GM18505 (cell line): ENCODE data around the gene OSCP1.

Experiments
- ATAC-seq: cut with Tn5 transposase; IDR thresholded peaks from one replicate; pipeline ENCODE4 v1.9.1; 2021; ENCODE audit not compliant: unreplicated experiment
- POLR2A ChIP-seq: IDR thresholded peaks from 4 replicates; pipeline ENCODE4 v1.6.1; 2011; ENCODE audit warnings: borderline replicate concordance; ENCODE audit not compliant: insufficient read depth, insufficient read length; ENCODE audit errors: extremely low read depth

The OSCP1 gene

GRCh38 chr1:36446746-36447145 is 3.5 kb downstream of the OSCP1 start:
- no peak for TF ChIP-seq POLR2A
- no peak for ATAC-seq

GRCh38 chr1:36446271-36446670 is 4.0 kb downstream of the OSCP1 start:
- ATAC-seq = no peak
- no peak for TF ChIP-seq POLR2A

GRCh38 chr1:36443297-36443696 is 7.0 kb downstream of the OSCP1 start:
- TF ChIP-seq POLR2A = no peak
- ATAC-seq = no peak

GRCh38 chr1:36442337-36442736 is 7.9 kb downstream of the OSCP1 start:
- no peak for TF ChIP-seq POLR2A
- no peak for ATAC-seq

GRCh38 chr1:36440646-36441045 is 9.6 kb downstream of the OSCP1 start:
- no peak for TF ChIP-seq POLR2A
- no peak for ATAC-seq

GRCh38 chr1:36440044-36440443 is 10.2 kb downstream of the OSCP1 start:
- TF ChIP-seq POLR2A = no peak
- no peak for ATAC-seq

- TF ChIP-seq POLR2A = no peak
- ATAC-seq = no peak
These were observed 11.5 kb downstream of the OSCP1 start for GRCh38 chr1:36438715-36439114.

GRCh38 chr1:36436821-36437220 is 13.4 kb downstream of the OSCP1 start:
- no peak for ATAC-seq
- no peak for TF ChIP-seq POLR2A

- no peak for TF ChIP-seq POLR2A
- ATAC-seq = no peak
These were observed 17.1 kb downstream of the OSCP1 start for GRCh38 chr1:36433102-36433501.

- TF ChIP-seq POLR2A = no peak
- no peak for ATAC-seq
These were observed 17.6 kb downstream of the OSCP1 start for GRCh38 chr1:36432616-36433015.

- TF ChIP-seq POLR2A = no peak
- no peak for ATAC-seq
These were observed 24.5 kb downstream of the OSCP1 start for GRCh38 chr1:36425791-36426190.

GRCh38 chr1:36421649-36422048 is 28.6 kb downstream of the OSCP1 start:
- no peak for ATAC-seq
- TF ChIP-seq POLR2A = no peak

- peak; percentile 64 for ATAC-seq
- no peak for TF ChIP-seq POLR2A
These were observed 29.4 kb downstream of the OSCP1 start for GRCh38 chr1:36420836-36421317.

- no peak for ATAC-seq
- TF ChIP-seq POLR2A = no peak
These were observed 29.8 kb downstream of the OSCP1 start for GRCh38 chr1:36420409-36420808.

GRCh38 chr1:36419569-36419968 is 30.7 kb downstream of the OSCP1 start:
- no peak for TF ChIP-seq POLR2A
- no peak for ATAC-seq
